Measurements from ENCODE around the gene RFLNA. TPM values are rescaled to one million over a fixed set of nuclear protein-coding genes. Genes with fewer than 3 reads are reported as not detected.

The RFLNA gene
- total and polyA plus RNA-seq, 2 experiments from 2014 or later, result 3.9 to 20.4 TPM

DNA sequence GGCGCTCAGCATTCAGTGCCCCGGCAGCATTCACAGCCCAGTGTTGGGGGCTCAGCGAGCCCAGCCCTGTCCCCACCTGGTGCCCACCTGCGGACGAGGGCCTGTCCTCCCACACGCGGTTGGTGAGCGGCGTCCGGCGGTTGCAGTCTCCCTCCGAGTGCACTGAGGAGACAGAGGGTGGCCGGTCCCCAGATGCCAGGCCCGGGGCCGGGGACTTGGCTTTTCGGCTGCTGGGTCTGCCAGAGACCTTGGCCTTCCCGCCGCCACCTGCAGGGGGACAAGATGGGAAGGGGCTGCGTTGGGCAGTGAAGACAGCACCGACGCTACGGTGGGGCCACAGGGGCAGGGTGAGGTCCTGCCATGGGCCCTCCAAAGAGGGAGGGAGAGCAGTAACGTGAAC is 31.2 kb downstream of the RFLNA start:
- TF ChIP-seq, protein P1, sequence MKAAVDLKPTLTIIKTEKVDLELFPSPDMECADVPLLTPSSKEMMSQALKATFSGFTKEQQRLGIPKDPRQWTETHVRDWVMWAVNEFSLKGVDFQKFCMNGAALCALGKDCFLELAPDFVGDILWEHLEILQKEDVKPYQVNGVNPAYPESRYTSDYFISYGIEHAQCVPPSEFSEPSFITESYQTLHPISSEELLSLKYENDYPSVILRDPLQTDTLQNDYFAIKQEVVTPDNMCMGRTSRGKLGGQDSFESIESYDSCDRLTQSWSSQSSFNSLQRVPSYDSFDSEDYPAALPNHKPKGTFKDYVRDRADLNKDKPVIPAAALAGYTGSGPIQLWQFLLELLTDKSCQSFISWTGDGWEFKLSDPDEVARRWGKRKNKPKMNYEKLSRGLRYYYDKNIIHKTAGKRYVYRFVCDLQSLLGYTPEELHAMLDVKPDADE (IDR thresholded peaks at IDR 0.05), result no peak
- TF ChIP-seq NANOG (IDR thresholded peaks at IDR 0.05; ENCODE audit: borderline replicate concordance), result no peak
- TF ChIP-seq, protein P2, sequence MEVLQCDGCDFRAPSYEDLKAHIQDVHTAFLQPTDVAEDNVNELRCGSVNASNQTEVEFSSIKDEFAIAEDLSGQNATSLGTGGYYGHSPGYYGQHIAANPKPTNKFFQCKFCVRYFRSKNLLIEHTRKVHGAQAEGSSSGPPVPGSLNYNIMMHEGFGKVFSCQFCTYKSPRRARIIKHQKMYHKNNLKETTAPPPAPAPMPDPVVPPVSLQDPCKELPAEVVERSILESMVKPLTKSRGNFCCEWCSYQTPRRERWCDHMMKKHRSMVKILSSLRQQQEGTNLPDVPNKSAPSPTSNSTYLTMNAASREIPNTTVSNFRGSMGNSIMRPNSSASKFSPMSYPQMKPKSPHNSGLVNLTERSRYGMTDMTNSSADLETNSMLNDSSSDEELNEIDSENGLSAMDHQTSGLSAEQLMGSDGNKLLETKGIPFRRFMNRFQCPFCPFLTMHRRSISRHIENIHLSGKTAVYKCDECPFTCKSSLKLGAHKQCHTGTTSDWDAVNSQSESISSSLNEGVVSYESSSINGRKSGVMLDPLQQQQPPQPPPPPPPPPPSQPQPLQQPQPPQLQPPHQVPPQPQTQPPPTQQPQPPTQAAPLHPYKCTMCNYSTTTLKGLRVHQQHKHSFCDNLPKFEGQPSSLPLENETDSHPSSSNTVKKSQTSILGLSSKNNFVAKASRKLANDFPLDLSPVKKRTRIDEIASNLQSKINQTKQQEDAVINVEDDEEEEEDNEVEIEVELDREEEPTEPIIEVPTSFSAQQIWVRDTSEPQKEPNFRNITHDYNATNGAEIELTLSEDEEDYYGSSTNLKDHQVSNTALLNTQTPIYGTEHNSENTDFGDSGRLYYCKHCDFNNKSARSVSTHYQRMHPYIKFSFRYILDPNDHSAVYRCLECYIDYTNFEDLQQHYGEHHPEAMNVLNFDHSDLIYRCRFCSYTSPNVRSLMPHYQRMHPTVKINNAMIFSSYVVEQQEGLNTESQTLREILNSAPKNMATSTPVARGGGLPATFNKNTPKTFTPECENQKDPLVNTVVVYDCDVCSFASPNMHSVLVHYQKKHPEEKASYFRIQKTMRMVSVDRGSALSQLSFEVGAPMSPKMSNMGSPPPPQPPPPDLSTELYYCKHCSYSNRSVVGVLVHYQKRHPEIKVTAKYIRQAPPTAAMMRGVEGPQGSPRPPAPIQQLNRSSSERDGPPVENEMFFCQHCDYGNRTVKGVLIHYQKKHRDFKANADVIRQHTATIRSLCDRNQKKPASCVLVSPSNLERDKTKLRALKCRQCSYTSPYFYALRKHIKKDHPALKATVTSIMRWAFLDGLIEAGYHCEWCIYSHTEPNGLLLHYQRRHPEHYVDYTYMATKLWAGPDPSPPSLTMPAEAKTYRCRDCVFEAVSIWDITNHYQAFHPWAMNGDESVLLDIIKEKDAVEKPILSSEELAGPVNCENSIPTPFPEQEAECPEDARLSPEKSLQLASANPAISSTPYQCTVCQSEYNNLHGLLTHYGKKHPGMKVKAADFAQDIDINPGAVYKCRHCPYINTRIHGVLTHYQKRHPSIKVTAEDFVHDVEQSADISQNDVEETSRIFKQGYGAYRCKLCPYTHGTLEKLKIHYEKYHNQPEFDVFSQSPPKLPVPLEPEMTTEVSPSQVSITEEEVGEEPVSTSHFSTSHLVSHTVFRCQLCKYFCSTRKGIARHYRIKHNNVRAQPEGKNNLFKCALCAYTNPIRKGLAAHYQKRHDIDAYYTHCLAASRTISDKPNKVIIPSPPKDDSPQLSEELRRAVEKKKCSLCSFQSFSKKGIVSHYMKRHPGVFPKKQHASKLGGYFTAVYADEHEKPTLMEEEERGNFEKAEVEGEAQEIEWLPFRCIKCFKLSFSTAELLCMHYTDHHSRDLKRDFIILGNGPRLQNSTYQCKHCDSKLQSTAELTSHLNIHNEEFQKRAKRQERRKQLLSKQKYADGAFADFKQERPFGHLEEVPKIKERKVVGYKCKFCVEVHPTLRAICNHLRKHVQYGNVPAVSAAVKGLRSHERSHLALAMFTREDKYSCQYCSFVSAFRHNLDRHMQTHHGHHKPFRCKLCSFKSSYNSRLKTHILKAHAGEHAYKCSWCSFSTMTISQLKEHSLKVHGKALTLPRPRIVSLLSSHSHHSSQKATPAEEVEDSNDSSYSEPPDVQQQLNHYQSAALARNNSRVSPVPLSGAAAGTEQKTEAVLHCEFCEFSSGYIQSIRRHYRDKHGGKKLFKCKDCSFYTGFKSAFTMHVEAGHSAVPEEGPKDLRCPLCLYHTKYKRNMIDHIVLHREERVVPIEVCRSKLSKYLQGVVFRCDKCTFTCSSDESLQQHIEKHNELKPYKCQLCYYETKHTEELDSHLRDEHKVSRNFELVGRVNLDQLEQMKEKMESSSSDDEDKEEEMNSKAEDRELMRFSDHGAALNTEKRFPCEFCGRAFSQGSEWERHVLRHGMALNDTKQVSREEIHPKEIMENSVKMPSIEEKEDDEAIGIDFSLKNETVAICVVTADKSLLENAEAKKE (CRISPR knock-in tag; IDR thresholded peaks at IDR 0.05), result no peak
- TF ChIP-seq, protein P3, sequence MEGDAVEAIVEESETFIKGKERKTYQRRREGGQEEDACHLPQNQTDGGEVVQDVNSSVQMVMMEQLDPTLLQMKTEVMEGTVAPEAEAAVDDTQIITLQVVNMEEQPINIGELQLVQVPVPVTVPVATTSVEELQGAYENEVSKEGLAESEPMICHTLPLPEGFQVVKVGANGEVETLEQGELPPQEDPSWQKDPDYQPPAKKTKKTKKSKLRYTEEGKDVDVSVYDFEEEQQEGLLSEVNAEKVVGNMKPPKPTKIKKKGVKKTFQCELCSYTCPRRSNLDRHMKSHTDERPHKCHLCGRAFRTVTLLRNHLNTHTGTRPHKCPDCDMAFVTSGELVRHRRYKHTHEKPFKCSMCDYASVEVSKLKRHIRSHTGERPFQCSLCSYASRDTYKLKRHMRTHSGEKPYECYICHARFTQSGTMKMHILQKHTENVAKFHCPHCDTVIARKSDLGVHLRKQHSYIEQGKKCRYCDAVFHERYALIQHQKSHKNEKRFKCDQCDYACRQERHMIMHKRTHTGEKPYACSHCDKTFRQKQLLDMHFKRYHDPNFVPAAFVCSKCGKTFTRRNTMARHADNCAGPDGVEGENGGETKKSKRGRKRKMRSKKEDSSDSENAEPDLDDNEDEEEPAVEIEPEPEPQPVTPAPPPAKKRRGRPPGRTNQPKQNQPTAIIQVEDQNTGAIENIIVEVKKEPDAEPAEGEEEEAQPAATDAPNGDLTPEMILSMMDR (conservative IDR thresholded peaks at IDR 0.05; ENCODE audit: low read depth in 2 of 2), result peak; percentile 22 to 23; a peak in 2 of 4 replicates
- TF ChIP-seq, protein P4, sequence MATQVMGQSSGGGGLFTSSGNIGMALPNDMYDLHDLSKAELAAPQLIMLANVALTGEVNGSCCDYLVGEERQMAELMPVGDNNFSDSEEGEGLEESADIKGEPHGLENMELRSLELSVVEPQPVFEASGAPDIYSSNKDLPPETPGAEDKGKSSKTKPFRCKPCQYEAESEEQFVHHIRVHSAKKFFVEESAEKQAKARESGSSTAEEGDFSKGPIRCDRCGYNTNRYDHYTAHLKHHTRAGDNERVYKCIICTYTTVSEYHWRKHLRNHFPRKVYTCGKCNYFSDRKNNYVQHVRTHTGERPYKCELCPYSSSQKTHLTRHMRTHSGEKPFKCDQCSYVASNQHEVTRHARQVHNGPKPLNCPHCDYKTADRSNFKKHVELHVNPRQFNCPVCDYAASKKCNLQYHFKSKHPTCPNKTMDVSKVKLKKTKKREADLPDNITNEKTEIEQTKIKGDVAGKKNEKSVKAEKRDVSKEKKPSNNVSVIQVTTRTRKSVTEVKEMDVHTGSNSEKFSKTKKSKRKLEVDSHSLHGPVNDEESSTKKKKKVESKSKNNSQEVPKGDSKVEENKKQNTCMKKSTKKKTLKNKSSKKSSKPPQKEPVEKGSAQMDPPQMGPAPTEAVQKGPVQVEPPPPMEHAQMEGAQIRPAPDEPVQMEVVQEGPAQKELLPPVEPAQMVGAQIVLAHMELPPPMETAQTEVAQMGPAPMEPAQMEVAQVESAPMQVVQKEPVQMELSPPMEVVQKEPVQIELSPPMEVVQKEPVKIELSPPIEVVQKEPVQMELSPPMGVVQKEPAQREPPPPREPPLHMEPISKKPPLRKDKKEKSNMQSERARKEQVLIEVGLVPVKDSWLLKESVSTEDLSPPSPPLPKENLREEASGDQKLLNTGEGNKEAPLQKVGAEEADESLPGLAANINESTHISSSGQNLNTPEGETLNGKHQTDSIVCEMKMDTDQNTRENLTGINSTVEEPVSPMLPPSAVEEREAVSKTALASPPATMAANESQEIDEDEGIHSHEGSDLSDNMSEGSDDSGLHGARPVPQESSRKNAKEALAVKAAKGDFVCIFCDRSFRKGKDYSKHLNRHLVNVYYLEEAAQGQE (IDR thresholded peaks at IDR 0.05; ENCODE audit: unreplicated experiment), result no peak
- no peak for TF ChIP-seq STAT1 (IDR thresholded peaks at IDR 0.05; ENCODE audit: unreplicated experiment)
- peak; percentile 38 for ATAC-seq
- Mint-ChIP-seq H3K27ac (no peak overlapping the region), H3K27me3 (ENCODE audit: insufficient read depth, low read depth, poor library complexity) (peaks cover 27% of the 10 kb centered on the region), H3K4me3 (no peak overlapping the region), H3K36me3 (ENCODE audit: low read depth) (peaks cover 71% of the 10 kb centered on the region), H3K4me1 (peaks cover 10% of the 10 kb centered on the region; the same call in 2 of the 3 replicates), H3K9me3 (peaks cover 31% of the 10 kb centered on the region)
- no peak overlapping the region for H3K4me3 ChIP-seq
- no peak overlapping the region for H3K4me2 ChIP-seq
- H3K27ac ChIP-seq (ENCODE audit: low read depth), result no peak overlapping the region
- no peaks in the 10 kb centered on the region for H3K27me3 ChIP-seq (ENCODE audit: insufficient read depth)
- no peaks in the 10 kb centered on the region for H3K9me2 ChIP-seq (ENCODE audit: insufficient read depth)
- peaks cover 13% of the 10 kb centered on the region; the same call in 1 of the 2 replicates for H3K36me3 ChIP-seq (ENCODE audit: insufficient read depth)
- H3F3A ChIP-seq (replicated peaks; ENCODE audit: low read depth), result peaks cover 7% of the 10 kb centered on the region; the same call in 1 of the 2 replicates
- DNase-seq (ENCODE audit: low spot score), result peak; percentile 53
- H2AFZ ChIP-seq, result no peak overlapping the region
- H4K20me1 ChIP-seq (replicated peaks; ENCODE audit: insufficient read depth), result no peaks in the 10 kb centered on the region
- H3K4me1 ChIP-seq (ENCODE audit: insufficient read depth), result no peaks in the 10 kb centered on the region
- no peaks in the 10 kb centered on the region for H3K79me2 ChIP-seq (replicated peaks; ENCODE audit: insufficient read depth)

Data from GM23338 (cell line).